H9 (cell line): ENCODE data around the gene NKD1. TPM values are rescaled to one million over a fixed set of nuclear protein-coding genes. Genes with fewer than 3 reads are reported as not detected.

Experiments
- DNase-seq: peaks from one replicate; pipeline ENCODE4 v3.0.0-alpha.2; 2017
- H2AFZ ChIP-seq: one replicate; pipeline ENCODE4 v1.6.1; 2013; ENCODE audit warnings: mild to moderate bottlenecking, low read length, control low read depth, moderate library complexity
- H2AK5ac ChIP-seq: 2 replicates; pipeline ENCODE4 v1.6.1; 2013; ENCODE audit warnings: low read length, control low read depth, mixed read lengths; ENCODE audit not compliant: insufficient read length
- H2BK120ac ChIP-seq: one replicate; pipeline ENCODE4 v1.6.1; 2013; ENCODE audit warnings: low read depth, mild to moderate bottlenecking, low read length, control low read depth, inconsistent platforms; ENCODE audit not compliant: poor library complexity, severe bottlenecking
- H2BK12ac ChIP-seq: 2 replicates; pipeline ENCODE4 v1.6.1; 2013; ENCODE audit warnings: low read length, control low read depth, mixed read lengths, low read depth; ENCODE audit not compliant: insufficient read length
- H2BK15ac ChIP-seq: 2 replicates; pipeline ENCODE4 v1.6.1; 2013; ENCODE audit warnings: low read depth, low read length, control low read depth
- H2BK20ac ChIP-seq: one replicate; pipeline ENCODE4 v1.6.1; 2013; ENCODE audit warnings: low read depth, mild to moderate bottlenecking, low read length, control low read depth, inconsistent platforms; ENCODE audit not compliant: poor library complexity, severe bottlenecking
- H2BK5ac ChIP-seq: 2 replicates; pipeline ENCODE4 v1.6.1; 2013; ENCODE audit warnings: low read length, control low read depth, mixed read lengths; ENCODE audit not compliant: insufficient read length
- H3K14ac ChIP-seq: 2 replicates; pipeline ENCODE4 v1.6.1; 2013; ENCODE audit warnings: low read length, control low read depth; ENCODE audit not compliant: insufficient read depth
- H3K18ac ChIP-seq: 2 replicates; pipeline ENCODE4 v1.6.1; 2013; ENCODE audit warnings: low read depth, mild to moderate bottlenecking, mixed read lengths, low read length, control low read depth; ENCODE audit not compliant: insufficient read length
- H3K23ac ChIP-seq: 2 replicates; pipeline ENCODE4 v1.6.1; 2013; ENCODE audit warnings: low read length, control low read depth, mixed read lengths, low read depth; ENCODE audit not compliant: insufficient read length
- H3K23me2 ChIP-seq: 2 replicates; pipeline ENCODE4 v1.6.1; 2013; ENCODE audit warnings: low read depth, mild to moderate bottlenecking, mixed read lengths, low read length, control low read depth; ENCODE audit not compliant: insufficient read length, poor library complexity, severe bottlenecking
- H3K27ac ChIP-seq: 2 replicates; pipeline ENCODE4 v1.5.1; 2013; ENCODE audit warnings: low read length, control low read depth, mixed read lengths, low read depth; ENCODE audit not compliant: insufficient read length
- H3K27me3 ChIP-seq: 2 replicates; pipeline ENCODE4 v1.6.1; 2013; ENCODE audit warnings: low read length, control low read depth, inconsistent platforms; ENCODE audit not compliant: insufficient read depth
- H3K4ac ChIP-seq: 2 replicates; pipeline ENCODE4 v1.6.1; 2013; ENCODE audit warnings: low read depth, mild to moderate bottlenecking, control low read depth, inconsistent platforms, low read length, moderate library complexity
- H3K4me1 ChIP-seq: 2 replicates; pipeline ENCODE4 v1.6.1; 2013; ENCODE audit warnings: low read length, control low read depth, inconsistent platforms; ENCODE audit not compliant: insufficient read depth
- H3K4me2 ChIP-seq: 2 replicates; pipeline ENCODE4 v1.6.1; 2013; ENCODE audit warnings: low read length, control low read depth, mixed read lengths; ENCODE audit not compliant: insufficient read length, insufficient read depth
- H3K56ac ChIP-seq: 2 replicates; pipeline ENCODE4 v1.6.1; 2013; ENCODE audit warnings: low read depth, mild to moderate bottlenecking, mixed read lengths, low read length, control low read depth; ENCODE audit not compliant: insufficient read length
- H3K79me1 ChIP-seq: 2 replicates; pipeline ENCODE4 v1.6.1; 2013; ENCODE audit warnings: low read depth, mild to moderate bottlenecking, moderate library complexity, low read length, control low read depth, inconsistent platforms; ENCODE audit not compliant: insufficient read depth, poor library complexity, severe bottlenecking
- H3K79me2 ChIP-seq: 2 replicates; pipeline ENCODE4 v1.6.1; 2013; ENCODE audit warnings: low read length, control low read depth, inconsistent platforms; ENCODE audit not compliant: insufficient read depth
- H3K9ac ChIP-seq: 2 replicates; pipeline ENCODE4 v1.6.1; 2013; ENCODE audit warnings: low read length, control low read depth, mixed read lengths; ENCODE audit not compliant: insufficient read length; ENCODE audit errors: extremely low read depth
- H3K9me3 ChIP-seq: one replicate; pipeline ENCODE4 v1.6.1; 2013; ENCODE audit warnings: low read depth, low read length, inconsistent platforms; ENCODE audit not compliant: control insufficient read depth
- H3T11ph ChIP-seq: one replicate; pipeline ENCODE4 v1.6.1; 2013; ENCODE audit warnings: mild to moderate bottlenecking, low read length, control low read depth, inconsistent platforms
- H4K20me1 ChIP-seq: one replicate; pipeline ENCODE4 v1.6.1; 2013; ENCODE audit not compliant: control insufficient read depth, insufficient read length, insufficient read depth
- H4K5ac ChIP-seq: 2 replicates; pipeline ENCODE4 v1.6.1; 2013; ENCODE audit warnings: low read depth, mild to moderate bottlenecking, mixed read lengths, low read length, control low read depth; ENCODE audit not compliant: insufficient read length
- H4K8ac ChIP-seq: replicated peaks from 2 replicates; pipeline ENCODE4 v1.6.1; 2013; ENCODE audit warnings: low read length, control low read depth, mixed read lengths, low read depth; ENCODE audit not compliant: insufficient read length
- H4K91ac ChIP-seq: 2 replicates; pipeline ENCODE4 v1.6.1; 2013; ENCODE audit warnings: low read depth, mild to moderate bottlenecking, moderate library complexity, mixed read lengths, low read length, control low read depth; ENCODE audit not compliant: insufficient read length
- H3K27ac Mint-ChIP-seq, 3 experiments: 2 replicates in 2 of 3; 3 replicates in 1 of 3; pipeline ENCODE4 v1.8.0; 2020 to 2021; ENCODE audit warnings: mixed read lengths in 3 of 3, mild to moderate bottlenecking in 1 of 3, moderate library complexity in 1 of 3
- H3K27me3 Mint-ChIP-seq: 2 replicates; pipeline ENCODE4 v1.8.0; 2021; ENCODE audit warnings: low read depth, mild to moderate bottlenecking, moderate library complexity, mixed read lengths
- H3K36me3 Mint-ChIP-seq, 3 experiments: 2 replicates in 2 of 3; 3 replicates in 1 of 3; pipeline ENCODE4 v1.8.0; 2020 to 2021; ENCODE audit warnings: low read depth in 3 of 3, mixed read lengths in 3 of 3; ENCODE audit not compliant: insufficient read depth in 1 of 3
- H3K4me1 Mint-ChIP-seq, 2 experiments: 2 replicates each; pipeline ENCODE4 v1.8.0; 2020; ENCODE audit warnings: mixed read lengths in 2 of 2
- H3K4me3 Mint-ChIP-seq, 2 experiments: 2 replicates in 1 of 2; 3 replicates in 1 of 2; pipeline ENCODE4 v1.8.0; 2020 to 2021; ENCODE audit warnings: mild to moderate bottlenecking in 2 of 2, mixed read lengths in 2 of 2, moderate library complexity in 1 of 2
- H3K9me3 Mint-ChIP-seq, 2 experiments: 2 replicates in 1 of 2; 3 replicates in 1 of 2; pipeline ENCODE4 v1.8.0; 2020; ENCODE audit warnings: mild to moderate bottlenecking in 2 of 2, mixed read lengths in 2 of 2, moderate library complexity in 1 of 2
- CTCF ChIP-seq: fragments of 200-600 bp; sonication (generic); conservative IDR thresholded peaks from 3 replicates; pipeline ENCODE4 v1.8.0; 2021; ENCODE audit warnings: antibody characterized with exemption, mild to moderate bottlenecking
- WGBS: extraction: QIAGEN DNeasy Blood & Tissue Kit; methylation state at CpG from one replicate; pipeline ENCODE4 v1.1.7; 2013; ENCODE audit warnings: missing lambda C conversion rate, low lambda C conversion rate, mixed read lengths; ENCODE audit not compliant: insufficient read length; ENCODE audit errors: extremely low coverage; 5-methylcytosine and 5-hydroxymethylcytosine counted together
- total RNA-seq: library from RNA; stranded (reverse); gene quantifications from 2 replicates; pipeline ENCODE4 v1.2.1, GENCODE V29; 2021

NKD1 gene
- total RNA-seq, 1 experiment from 2014 or later = 1.9 TPM

- WGBS = no CpG with 5 or more reads among the region's 6 CpGs
- Histone ChIP-seq H2AFZ (no peak overlapping the region), H2BK12ac (no peak overlapping the region), H3K27ac (no peak overlapping the region), H3K23me2 (no peaks in the 10 kb centered on the region), H3K79me1 (no peaks in the 10 kb centered on the region), H3K4me1 (no peaks in the 10 kb centered on the region), H3K4me2 (no peak overlapping the region), H3K9me3 (no peaks in the 10 kb centered on the region), H3K14ac (no peak overlapping the region), H2AK5ac (no peak overlapping the region), H3K18ac (no peak overlapping the region), H3K23ac (no peak overlapping the region), H3K56ac (no peak overlapping the region), H2BK120ac (no peak overlapping the region), H3K27me3 (no peaks in the 10 kb centered on the region), H4K5ac (no peak overlapping the region), H4K91ac (no peak overlapping the region), H3K79me2 (no peaks in the 10 kb centered on the region), H4K8ac (no peak overlapping the region), H3T11ph (no peak overlapping the region), H3K4ac (no peak overlapping the region), H4K20me1 (no peaks in the 10 kb centered on the region), H2BK5ac (no peak overlapping the region), H3K9ac (no peak overlapping the region), H2BK15ac (no peak overlapping the region), H2BK20ac (no peak overlapping the region)
- Mint-ChIP-seq H3K4me1 (peaks cover 2 to 9% of the 10 kb centered on the region in 2 experiments), H3K27ac (no peak overlapping the region), H3K9me3 (no peaks in the 10 kb centered on the region), H3K27me3 (no peaks in the 10 kb centered on the region; the same call in 1 of the 2 replicates), H3K36me3 (no peaks in the 10 kb centered on the region; a peak in 1 of 7 replicates), H3K4me3 (no peak overlapping the region)
- no peak for TF ChIP-seq CTCF
- no peak for DNase-seq
Observed at GRCh38 chr16:50599494-50599893, 51.3 kb downstream of the NKD1 start.
